Fibroblast of lung (primary cell): Measurements from ENCODE around the gene RAB11FIP5.

ENCODE experiments used
- CTCF ChIP-seq, 2 donors: IDR thresholded peaks in 1 of 2; conservative IDR thresholded peaks in 1 of 2; 1 replicate in 1 of 2; 2 replicates in 1 of 2; pipeline ENCODE4 v1.5.1; 2011 to 2012; ENCODE audit warnings: low read length in 2 of 2, control low read depth in 1 of 2, inconsistent platforms in 1 of 2, low read depth in 1 of 2, mild to moderate bottlenecking in 1 of 2
- EZH2 ChIP-seq: IDR thresholded peaks from 2 replicates; pipeline ENCODE4 v1.5.1; 2012; ENCODE audit warnings: low read length, control low read depth, mild to moderate bottlenecking; ENCODE audit errors: missing control alignments

- TF ChIP-seq CTCF (conservative IDR thresholded peaks at IDR 0.05 in 1 of 2, IDR thresholded peaks at IDR 0.05 in 1 of 2; ENCODE audit: low read depth in 1 of 2, low read length in 2 of 2), result peak; percentile 18 to 36
- no peak for TF ChIP-seq EZH2
Measured at GRCh38 chr2:73071360-73072128, 41.2 kb downstream of the RAB11FIP5 start, which contains the start of gene SFXN5.
